GM19351 (cell line): ENCODE measurements around the gene EFNA2.
"Not testable (repeated sequence)": the region's sequence is repeated elsewhere in the genome, so short reads cannot be mapped to it uniquely, and the experiment has no call there.

Source experiments
- ATAC-seq: cut with Tn5 transposase; IDR thresholded peaks from one replicate; pipeline ENCODE4 v1.9.1; 2021; ENCODE audit warnings: mild to moderate bottlenecking, moderate library complexity; ENCODE audit not compliant: unreplicated experiment

Gene EFNA2

GRCh38 chr19:1295169-1296012, 9.7 kb downstream of the EFNA2 start:
- ATAC-seq, result no peak

GRCh38 chr19:1296078-1296477, 10.4 kb downstream of the EFNA2 start:
- ATAC-seq, result no peak

- no peak for ATAC-seq
These were observed 11.1 kb downstream of the EFNA2 start for GRCh38 chr19:1296575-1297271.

GRCh38 chr19:1298235-1298634, 12.6 kb downstream of the EFNA2 start:
- no peak for ATAC-seq

- no peak for ATAC-seq
These were observed 14.1 kb downstream of the EFNA2 start for GRCh38 chr19:1299801-1300200.

GRCh38 chr19:1300744-1301490, 15.2 kb downstream of the EFNA2 start:
- no peak for ATAC-seq

- ATAC-seq, result no peak
These were observed 17.0 kb downstream of the EFNA2 start for GRCh38 chr19:1302533-1303239.

- no peak for ATAC-seq
These were observed 18.7 kb downstream of the EFNA2 start for GRCh38 chr19:1304197-1304924.

- ATAC-seq, result not testable (repeated sequence)
These were observed 19.7 kb downstream of the EFNA2 start for GRCh38 chr19:1305354-1305753.

GRCh38 chr19:1307320-1307719, 21.6 kb downstream of the EFNA2 start:
- no peak for ATAC-seq

GRCh38 chr19:1307755-1308303, 22.2 kb downstream of the EFNA2 start:
- no peak for ATAC-seq

- no peak for ATAC-seq
These were observed 23.0 kb downstream of the EFNA2 start for GRCh38 chr19:1308718-1309117.

- no peak for ATAC-seq
These were observed 24.5 kb downstream of the EFNA2 start for GRCh38 chr19:1309977-1310852.

- ATAC-seq, result no peak
These were observed 25.1 kb downstream of the EFNA2 start for GRCh38 chr19:1310853-1311180.

- ATAC-seq, result no peak
These were observed 25.9 kb downstream of the EFNA2 start for GRCh38 chr19:1311543-1312091.

- no peak for ATAC-seq
These were observed 27.4 kb downstream of the EFNA2 start for GRCh38 chr19:1312767-1313694.

- no peak for ATAC-seq
These were observed 28.3 kb downstream of the EFNA2 start for GRCh38 chr19:1313695-1314613.
